ENCODE data around the gene EFCAB11.
"Not testable (repeated sequence)": the region's sequence is repeated elsewhere in the genome, so short reads cannot be mapped to it uniquely, and the experiment has no call there.

DNA sequence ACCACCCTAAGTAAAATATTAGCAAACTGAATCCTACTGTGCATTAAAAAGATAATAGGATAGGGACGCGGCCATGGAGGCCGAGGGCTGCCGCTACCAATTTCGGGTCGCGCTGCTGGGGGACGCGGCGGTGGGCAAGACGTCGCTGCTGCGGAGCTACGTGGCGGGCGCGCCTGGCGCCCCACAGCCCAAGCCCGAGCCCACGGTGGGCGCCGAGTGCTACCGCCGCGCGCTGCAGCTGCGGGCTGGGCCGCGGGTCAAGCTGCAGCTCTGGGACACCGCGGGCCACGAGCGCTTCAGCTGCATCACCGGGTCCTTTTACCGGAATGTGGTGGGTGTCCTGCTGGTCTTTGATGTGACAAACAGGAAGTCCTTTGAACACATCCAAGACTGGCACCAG lies 62.8 kb downstream of the EFCAB11 start:
- TF ChIP-seq, protein P1, sequence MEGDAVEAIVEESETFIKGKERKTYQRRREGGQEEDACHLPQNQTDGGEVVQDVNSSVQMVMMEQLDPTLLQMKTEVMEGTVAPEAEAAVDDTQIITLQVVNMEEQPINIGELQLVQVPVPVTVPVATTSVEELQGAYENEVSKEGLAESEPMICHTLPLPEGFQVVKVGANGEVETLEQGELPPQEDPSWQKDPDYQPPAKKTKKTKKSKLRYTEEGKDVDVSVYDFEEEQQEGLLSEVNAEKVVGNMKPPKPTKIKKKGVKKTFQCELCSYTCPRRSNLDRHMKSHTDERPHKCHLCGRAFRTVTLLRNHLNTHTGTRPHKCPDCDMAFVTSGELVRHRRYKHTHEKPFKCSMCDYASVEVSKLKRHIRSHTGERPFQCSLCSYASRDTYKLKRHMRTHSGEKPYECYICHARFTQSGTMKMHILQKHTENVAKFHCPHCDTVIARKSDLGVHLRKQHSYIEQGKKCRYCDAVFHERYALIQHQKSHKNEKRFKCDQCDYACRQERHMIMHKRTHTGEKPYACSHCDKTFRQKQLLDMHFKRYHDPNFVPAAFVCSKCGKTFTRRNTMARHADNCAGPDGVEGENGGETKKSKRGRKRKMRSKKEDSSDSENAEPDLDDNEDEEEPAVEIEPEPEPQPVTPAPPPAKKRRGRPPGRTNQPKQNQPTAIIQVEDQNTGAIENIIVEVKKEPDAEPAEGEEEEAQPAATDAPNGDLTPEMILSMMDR (IDR thresholded peaks at IDR 0.05; ENCODE audit: insufficient read depth, low read depth, low read length) = not testable (repeated sequence)
- TF ChIP-seq EZH2 (IDR thresholded peaks at IDR 0.05; ENCODE audit: insufficient read depth, low read length) = not testable (repeated sequence)
